WTC11 (cell line): ENCODE data around the gene SPDEF. TPM values are rescaled to one million over a fixed set of nuclear protein-coding genes. Genes with fewer than 3 reads are reported as not detected.

Source experiments
- ATAC-seq: fragments of 200-7000 bp; cut with Tn5 transposase; 2 replicates; pipeline ENCODE4 v1.10.0; 2021; ENCODE audit warnings: mild to moderate bottlenecking, moderate library complexity
- CTCF ChIA-PET: fragments of 300-600 bp; sonication (Branson Sonifier 250); formaldehyde crosslinking; loops from one replicate; lab custom pipeline; 2021; ENCODE audit warnings: antibody characterized with exemption; lab: Charles Lee
- POLR2A ChIA-PET: fragments of 350-600 bp; sonication (Branson Sonifier 250); formaldehyde crosslinking; loops from one replicate; lab custom pipeline; 2021; ENCODE audit warnings: antibody characterized with exemption; lab: Charles Lee
- DNase-seq: peaks from one replicate; pipeline ENCODE4 v3.0.0; 2021; ENCODE audit warnings: low spot score
- H3K27ac Mint-ChIP-seq: 2 replicates; pipeline ENCODE4 v1.8.0; 2021; ENCODE audit warnings: mixed read lengths
- H3K27me3 Mint-ChIP-seq: 2 replicates; pipeline ENCODE4 v1.8.0; 2021; ENCODE audit warnings: low read depth, mild to moderate bottlenecking, moderate library complexity, mixed read lengths
- H3K36me3 Mint-ChIP-seq: 2 replicates; pipeline ENCODE4 v1.8.0; 2021; ENCODE audit warnings: mixed read lengths
- H3K4me1 Mint-ChIP-seq: 2 replicates; pipeline ENCODE4 v1.8.0; 2022; ENCODE audit warnings: mixed read lengths
- H3K4me3 Mint-ChIP-seq: 2 replicates; pipeline ENCODE4 v1.8.0; 2021; ENCODE audit warnings: mild to moderate bottlenecking, moderate library complexity, mixed read lengths
- H3K9me3 Mint-ChIP-seq: 2 replicates; pipeline ENCODE4 v1.8.0; 2021; ENCODE audit warnings: mixed read lengths
- AFF4 ChIP-seq: sonication (generic); formaldehyde crosslinking; IDR thresholded peaks from 2 replicates; pipeline ENCODE4 v1.8.1; 2023; ENCODE audit warnings: mild to moderate bottlenecking, missing genetic modification reagents, borderline replicate concordance
- CDX4 ChIP-seq: fragments of 250-450 bp; sonication (Bioruptor Pico); IDR thresholded peaks from 2 replicates; pipeline ENCODE4 v1.9.0; 2021; ENCODE audit warnings: moderate library complexity, mild to moderate bottlenecking, inconsistent platforms, borderline replicate concordance
- CTCF ChIP-seq: fragments of 200-600 bp; IDR thresholded peaks from 2 replicates; pipeline ENCODE4 v1.8.0; 2022; ENCODE audit warnings: antibody characterized with exemption
- E2F4 ChIP-seq: sonication (generic); formaldehyde crosslinking; IDR thresholded peaks from 2 replicates; pipeline ENCODE4 v1.8.1; 2022; ENCODE audit warnings: low read depth, mild to moderate bottlenecking, moderate library complexity, missing genetic modification reagents, borderline replicate concordance
- EMX1 ChIP-seq: fragments of 250-450 bp; sonication (Bioruptor Pico); IDR thresholded peaks from 2 replicates; pipeline ENCODE4 v1.8.0; 2021; ENCODE audit warnings: mild to moderate bottlenecking
- FOXP1 ChIP-seq: sonication (generic); formaldehyde crosslinking; IDR thresholded peaks from 2 replicates; pipeline ENCODE4 v1.8.0; 2022; ENCODE audit warnings: missing genetic modification reagents, mild to moderate bottlenecking, moderate library complexity, borderline replicate concordance
- GABPB1 ChIP-seq: sonication (generic); formaldehyde crosslinking; IDR thresholded peaks from 2 replicates; pipeline ENCODE4 v1.8.1; 2023; ENCODE audit warnings: mild to moderate bottlenecking, missing genetic modification reagents
- GTF2I ChIP-seq: fragments of 250-450 bp; sonication (Bioruptor Pico); conservative IDR thresholded peaks from 2 replicates; pipeline ENCODE4 v1.4.0; 2021; ENCODE audit warnings: mild to moderate bottlenecking
- JAZF1 ChIP-seq: fragments of 250-450 bp; sonication (Bioruptor Pico); IDR thresholded peaks from 2 replicates; pipeline ENCODE4 v1.9.0; 2021; ENCODE audit warnings: moderate library complexity, mild to moderate bottlenecking, inconsistent platforms
- MLX ChIP-seq: sonication (generic); formaldehyde crosslinking; IDR thresholded peaks from 2 replicates; pipeline ENCODE4 v1.8.1; 2023; ENCODE audit warnings: mild to moderate bottlenecking, missing genetic modification reagents, moderate library complexity
- MYBL2 ChIP-seq: sonication (generic); formaldehyde crosslinking; IDR thresholded peaks from 2 replicates; pipeline ENCODE4 v1.8.1; 2023; ENCODE audit warnings: mild to moderate bottlenecking, moderate library complexity, missing genetic modification reagents
- NR2C2 ChIP-seq: sonication (generic); formaldehyde crosslinking; IDR thresholded peaks from 2 replicates; pipeline ENCODE4 v1.8.0; 2022; ENCODE audit warnings: mild to moderate bottlenecking, missing genetic modification reagents
- NR3C1 ChIP-seq: sonication (generic); formaldehyde crosslinking; conservative IDR thresholded peaks from 2 replicates; pipeline ENCODE4 v1.8.1; 2023; ENCODE audit warnings: low read depth, mild to moderate bottlenecking, missing genetic modification reagents
- RORB ChIP-seq: fragments of 250-450 bp; sonication (Bioruptor Pico); IDR thresholded peaks from 2 replicates; pipeline ENCODE4 v1.9.0; 2021; ENCODE audit warnings: mild to moderate bottlenecking
- TEAD1 ChIP-seq: sonication (generic); formaldehyde crosslinking; IDR thresholded peaks from 2 replicates; pipeline ENCODE4 v1.8.0; 2022; ENCODE audit warnings: mild to moderate bottlenecking, missing genetic modification reagents
- USF1 ChIP-seq: sonication (generic); formaldehyde crosslinking; IDR thresholded peaks from 2 replicates; pipeline ENCODE4 v1.8.0; 2022; ENCODE audit warnings: mild to moderate bottlenecking, missing genetic modification reagents
- ZNF121 ChIP-seq: sonication (generic); formaldehyde crosslinking; IDR thresholded peaks from 2 replicates; pipeline ENCODE4 v1.8.0; 2023; ENCODE audit warnings: missing genetic modification reagents
- ZNF263 ChIP-seq: sonication (generic); formaldehyde crosslinking; IDR thresholded peaks from 2 replicates; pipeline ENCODE4 v1.8.1; 2022; ENCODE audit warnings: low read depth, mild to moderate bottlenecking, moderate library complexity, missing genetic modification reagents
- ZNF317 ChIP-seq: sonication (generic); formaldehyde crosslinking; IDR thresholded peaks from 2 replicates; pipeline ENCODE4 v1.8.1; 2023; ENCODE audit warnings: low read depth, mild to moderate bottlenecking, moderate library complexity, missing genetic modification reagents, borderline replicate concordance
- ZNF396 ChIP-seq: fragments of 250-450 bp; sonication (Bioruptor Pico); IDR thresholded peaks from 2 replicates; pipeline ENCODE4 v1.8.0; 2021; ENCODE audit warnings: mild to moderate bottlenecking, moderate library complexity, borderline replicate concordance
- total RNA-seq: library from RNA; stranded (reverse); gene quantifications from 3 replicates; pipeline ENCODE4 v1.2.3, GENCODE V29; 2021

SPDEF gene
- total RNA-seq, 1 experiment from 2014 or later = 0.72 TPM

GRCh38 chr6:34537922-34538550 is 18.1 kb downstream of the SPDEF start:
- Mint-ChIP-seq H3K4me1 (no peaks in the 10 kb centered on the region), H3K9me3 (no peaks in the 10 kb centered on the region), H3K36me3 (no peaks in the 10 kb centered on the region), H3K27ac (0 out of 2 replicates have a peak overlapping the region, but pooled peaks have one; percentile 86), H3K4me3 (no peak overlapping the region), H3K27me3 (no peaks in the 10 kb centered on the region; the same call in 1 of the 2 replicates)
- ChIA-PET CTCF (interaction anchor here (2.5 kb wide), 1 partner anchor 78 kb away, joined by 12 read pairs; no protein-coding TSS in a partner anchor), POLR2A (no interaction called here)
- DNase-seq = no peak
- TF ChIP-seq CDX4 (CRISPR knock-in tag) (no peak), USF1 (CRISPR knock-in tag) (no peak), E2F4 (no peak), ZNF396 (no peak), MYBL2 (CRISPR knock-in tag) (no peak), RORB (no peak), NR2C2 (no peak), ZNF263 (CRISPR knock-in tag) (no peak), JAZF1 (no peak), MLX (CRISPR knock-in tag) (no peak), CTCF (no peak), EMX1 (CRISPR knock-in tag) (no peak)
- ATAC-seq = peak; percentile 19; the same call in 1 of the 2 replicates

GRCh38 chr6:34536959-34537848 is 18.9 kb downstream of the SPDEF start:
- TF ChIP-seq FOXP1 (CRISPR knock-in tag) (no peak), ZNF396 (no peak), GTF2I (0 out of 2 replicates have a peak, but pooled peaks have one; percentile 32), AFF4 (CRISPR knock-in tag) (no peak), ZNF121 (CRISPR knock-in tag) (no peak), ZNF317 (CRISPR knock-in tag) (no peak), GABPB1 (CRISPR knock-in tag) (no peak), TEAD1 (CRISPR knock-in tag) (no peak), NR3C1 (CRISPR knock-in tag) (no peak)
- Mint-ChIP-seq H3K27me3 (no peaks in the 10 kb centered on the region; the same call in 1 of the 2 replicates), H3K27ac (0 out of 2 replicates have a peak overlapping the region, but pooled peaks have one; percentile 86), H3K4me3 (no peak overlapping the region), H3K4me1 (no peaks in the 10 kb centered on the region), H3K36me3 (no peaks in the 10 kb centered on the region), H3K9me3 (no peaks in the 10 kb centered on the region)
- CTCF ChIA-PET = interaction anchor here (0.6 kb wide), 1 partner anchor 233 kb away, joined by 3 read pairs; no protein-coding TSS in a partner anchor
- ATAC-seq (no peak), DNase-seq (no peak)
- POLR2A ChIA-PET = no interaction called here
